ENCODE data around the gene LILRB1.

Gene LILRB1

GRCh38 chr19:54653181-54653809 is 23.0 kb downstream of the LILRB1 start:
- H3K27me3 ChIP-seq (ENCODE audit: insufficient read depth, low read length): no peaks in the 10 kb centered on the region
- H3K9me3 ChIP-seq (ENCODE audit: insufficient read depth, low read depth, low read length): peaks cover 28% of the 10 kb centered on the region
- H3K9ac ChIP-seq (ENCODE audit: low read length): no peak overlapping the region
- no peak overlapping the region for H3K4ac ChIP-seq (ENCODE audit: low read depth, low read length)
- H2AK5ac ChIP-seq (ENCODE audit: low read length): no peak overlapping the region
- no peak overlapping the region for H3K27ac ChIP-seq (ENCODE audit: low read depth, low read length)
- no CpG with 5 or more reads among the region's 6 CpGs for WGBS (ENCODE audit: extremely low coverage, insufficient coverage, insufficient read length)
- H3K79me1 ChIP-seq (ENCODE audit: low read length): no peaks in the 10 kb centered on the region
- H2BK5ac ChIP-seq (ENCODE audit: low read depth, low read length, poor library complexity): no peak overlapping the region
- H3K14ac ChIP-seq (ENCODE audit: low read length): no peak overlapping the region
- no peaks in the 10 kb centered on the region for H3K4me1 ChIP-seq (ENCODE audit: control insufficient read depth in 1 of 2, insufficient read depth in 2 of 2, low read length in 2 of 2)
- no peaks in the 10 kb centered on the region for H3K79me2 ChIP-seq (ENCODE audit: control insufficient read depth, insufficient read depth, low read length, poor library complexity)
- H3K4me3 ChIP-seq (ENCODE audit: low read depth, low read length): no peak overlapping the region
- no peak overlapping the region for H2BK12ac ChIP-seq (ENCODE audit: low read length)
- H4K12ac ChIP-seq (ENCODE audit: low read depth, low read length): no peak overlapping the region
- H4K8ac ChIP-seq (ENCODE audit: low read depth, low read length): no peak overlapping the region
- no peak overlapping the region for H4K91ac ChIP-seq (ENCODE audit: low read depth, low read length)
- no peak overlapping the region for H2AFZ ChIP-seq (ENCODE audit: insufficient read depth, low read length, poor library complexity)
- no peaks in the 10 kb centered on the region for H3K36me3 ChIP-seq (ENCODE audit: control insufficient read depth in 1 of 2, insufficient read depth in 2 of 2, low read length in 2 of 2)
- no peak overlapping the region for H2BK120ac ChIP-seq (ENCODE audit: insufficient read depth, low read length, poor library complexity)
- H3K23ac ChIP-seq (ENCODE audit: low read length): no peak overlapping the region
- H3K18ac ChIP-seq (ENCODE audit: low read length): no peak overlapping the region
- peak in 1 of 2 donors; percentile 63 for DNase-seq
- H3K4me2 ChIP-seq (ENCODE audit: low read length): no peak overlapping the region

- H3K18ac ChIP-seq (ENCODE audit: low read length): no peak overlapping the region
- H3K79me2 ChIP-seq (ENCODE audit: control insufficient read depth, insufficient read depth, low read length, poor library complexity): no peaks in the 10 kb centered on the region
- H4K8ac ChIP-seq (ENCODE audit: low read depth, low read length): no peak overlapping the region
- WGBS (ENCODE audit: extremely low coverage, insufficient coverage, insufficient read length): no CpG with 5 or more reads among the region's 14 CpGs
- H2BK120ac ChIP-seq (ENCODE audit: insufficient read depth, low read length, poor library complexity): no peak overlapping the region
- peak in 1 of 2 donors; percentile 42 for DNase-seq
- peaks cover 25% of the 10 kb centered on the region for H3K9me3 ChIP-seq (ENCODE audit: insufficient read depth, low read depth, low read length)
- no peaks in the 10 kb centered on the region for H3K36me3 ChIP-seq (ENCODE audit: control insufficient read depth in 1 of 2, insufficient read depth in 2 of 2, low read length in 2 of 2)
- no peaks in the 10 kb centered on the region for H3K4me1 ChIP-seq (ENCODE audit: control insufficient read depth in 1 of 2, insufficient read depth in 2 of 2, low read length in 2 of 2)
- H3K9ac ChIP-seq (ENCODE audit: low read length): no peak overlapping the region
- no peak overlapping the region for H4K12ac ChIP-seq (ENCODE audit: low read depth, low read length)
- no peak overlapping the region for H2AK5ac ChIP-seq (ENCODE audit: low read length)
- no peak overlapping the region for H3K4me3 ChIP-seq (ENCODE audit: low read depth, low read length)
- H2AFZ ChIP-seq (ENCODE audit: insufficient read depth, low read length, poor library complexity): no peak overlapping the region
- H2BK5ac ChIP-seq (ENCODE audit: low read depth, low read length, poor library complexity): no peak overlapping the region
- H3K4me2 ChIP-seq (ENCODE audit: low read length): no peak overlapping the region
- no peaks in the 10 kb centered on the region for H3K79me1 ChIP-seq (ENCODE audit: low read length)
- no peaks in the 10 kb centered on the region for H3K27me3 ChIP-seq (ENCODE audit: insufficient read depth, low read length)
- H4K91ac ChIP-seq (ENCODE audit: low read depth, low read length): no peak overlapping the region
- H3K27ac ChIP-seq (ENCODE audit: low read depth, low read length): no peak overlapping the region
- H3K14ac ChIP-seq (ENCODE audit: low read length): no peak overlapping the region
- no peak overlapping the region for H3K4ac ChIP-seq (ENCODE audit: low read depth, low read length)
- H3K23ac ChIP-seq (ENCODE audit: low read length): no peak overlapping the region
- H2BK12ac ChIP-seq (ENCODE audit: low read length): no peak overlapping the region
These were observed 24.4 kb downstream of the LILRB1 start for GRCh38 chr19:54654447-54655321.

DNA sequence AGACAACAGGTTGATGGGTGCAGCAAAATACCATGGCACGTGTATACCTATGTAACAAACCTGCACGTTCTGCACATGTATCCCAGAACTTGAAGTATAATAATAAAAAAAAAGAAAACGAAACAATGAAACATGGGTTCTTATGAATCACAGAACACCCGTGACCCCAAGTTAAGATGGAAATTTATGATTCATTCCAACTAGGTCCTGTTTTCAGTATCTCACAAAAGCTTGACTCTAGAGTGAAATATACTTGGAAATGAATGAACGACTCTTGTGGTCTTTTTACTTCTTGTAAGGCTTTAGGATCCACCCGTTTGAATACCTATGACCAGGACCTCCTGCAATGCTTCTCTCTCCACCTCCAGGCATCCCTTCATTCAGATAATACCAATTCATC is 29.0 kb downstream of the LILRB1 start:
- no peak overlapping the region for H3K4me2 ChIP-seq (ENCODE audit: low read length)
- no peak overlapping the region for H2BK12ac ChIP-seq (ENCODE audit: low read length)
- no peak overlapping the region for H3K4me3 ChIP-seq (ENCODE audit: low read depth, low read length)
- no CpG with 5 or more reads among the region's 6 CpGs for WGBS (ENCODE audit: extremely low coverage, insufficient coverage, insufficient read length)
- H4K12ac ChIP-seq (ENCODE audit: low read depth, low read length): no peak overlapping the region
- no peak overlapping the region for H2BK5ac ChIP-seq (ENCODE audit: low read depth, low read length, poor library complexity)
- H3K9ac ChIP-seq (ENCODE audit: low read length): no peak overlapping the region
- H3K36me3 ChIP-seq (ENCODE audit: control insufficient read depth in 1 of 2, insufficient read depth in 2 of 2, low read length in 2 of 2): no peaks in the 10 kb centered on the region
- no peak overlapping the region for H4K91ac ChIP-seq (ENCODE audit: low read depth, low read length)
- H3K4me1 ChIP-seq (ENCODE audit: control insufficient read depth in 1 of 2, insufficient read depth in 2 of 2, low read length in 2 of 2): no peaks in the 10 kb centered on the region
- no peak for DNase-seq
- H3K9me3 ChIP-seq (ENCODE audit: insufficient read depth, low read depth, low read length): peaks cover 35% of the 10 kb centered on the region
- H4K8ac ChIP-seq (ENCODE audit: low read depth, low read length): no peak overlapping the region
- H2AK5ac ChIP-seq (ENCODE audit: low read length): no peak overlapping the region
- no peaks in the 10 kb centered on the region for H3K79me1 ChIP-seq (ENCODE audit: low read length)
- H2BK120ac ChIP-seq (ENCODE audit: insufficient read depth, low read length, poor library complexity): no peak overlapping the region
- H3K27ac ChIP-seq (ENCODE audit: low read depth, low read length): no peak overlapping the region
- no peak overlapping the region for H3K23ac ChIP-seq (ENCODE audit: low read length)
- H2AFZ ChIP-seq (ENCODE audit: insufficient read depth, low read length, poor library complexity): no peak overlapping the region
- H3K79me2 ChIP-seq (ENCODE audit: control insufficient read depth, insufficient read depth, low read length, poor library complexity): no peaks in the 10 kb centered on the region
- H3K18ac ChIP-seq (ENCODE audit: low read length): no peak overlapping the region
- no peak overlapping the region for H3K14ac ChIP-seq (ENCODE audit: low read length)
- H3K27me3 ChIP-seq (ENCODE audit: insufficient read depth, low read length): no peaks in the 10 kb centered on the region
- H3K4ac ChIP-seq (ENCODE audit: low read depth, low read length): no peak overlapping the region

DNA sequence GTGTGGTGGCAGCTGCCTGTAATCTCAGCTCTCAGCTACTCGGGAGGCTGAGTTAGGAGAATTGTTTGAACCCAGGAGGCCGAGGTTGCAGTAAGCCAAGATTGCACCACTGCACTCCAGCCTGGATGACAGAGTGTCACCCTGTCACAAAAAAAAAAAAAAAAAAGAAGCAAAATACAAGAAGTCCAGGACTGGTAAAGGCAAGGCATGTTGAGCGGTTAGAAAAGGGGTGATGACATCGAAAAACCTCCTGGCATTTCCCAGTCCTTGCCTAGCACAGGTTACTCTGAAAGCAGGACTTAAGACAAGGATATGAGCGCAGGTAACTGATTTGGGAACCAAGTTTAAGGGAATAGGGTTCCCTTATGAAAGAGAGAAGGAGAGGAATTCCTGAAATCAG is 30.0 kb downstream of the LILRB1 start:
- H2AFZ ChIP-seq (ENCODE audit: insufficient read depth, low read length, poor library complexity): no peak overlapping the region
- no peak overlapping the region for H3K9ac ChIP-seq (ENCODE audit: low read length)
- WGBS (ENCODE audit: extremely low coverage, insufficient coverage, insufficient read length): no CpG with 5 or more reads among the region's 5 CpGs
- no peak overlapping the region for H2AK5ac ChIP-seq (ENCODE audit: low read length)
- no peak overlapping the region for H3K4me2 ChIP-seq (ENCODE audit: low read length)
- H3K27ac ChIP-seq (ENCODE audit: low read depth, low read length): no peak overlapping the region
- H3K18ac ChIP-seq (ENCODE audit: low read length): no peak overlapping the region
- no peaks in the 10 kb centered on the region for H3K4me1 ChIP-seq (ENCODE audit: control insufficient read depth in 1 of 2, insufficient read depth in 2 of 2, low read length in 2 of 2)
- H3K23ac ChIP-seq (ENCODE audit: low read length): no peak overlapping the region
- H3K4ac ChIP-seq (ENCODE audit: low read depth, low read length): no peak overlapping the region
- no peak overlapping the region for H4K12ac ChIP-seq (ENCODE audit: low read depth, low read length)
- no peak overlapping the region for H4K8ac ChIP-seq (ENCODE audit: low read depth, low read length)
- H3K14ac ChIP-seq (ENCODE audit: low read length): no peak overlapping the region
- no peaks in the 10 kb centered on the region for H3K79me2 ChIP-seq (ENCODE audit: control insufficient read depth, insufficient read depth, low read length, poor library complexity)
- H4K91ac ChIP-seq (ENCODE audit: low read depth, low read length): no peak overlapping the region
- H2BK5ac ChIP-seq (ENCODE audit: low read depth, low read length, poor library complexity): no peak overlapping the region
- H3K9me3 ChIP-seq (ENCODE audit: insufficient read depth, low read depth, low read length): peaks cover 42% of the 10 kb centered on the region
- no peak overlapping the region for H2BK120ac ChIP-seq (ENCODE audit: insufficient read depth, low read length, poor library complexity)
- H2BK12ac ChIP-seq (ENCODE audit: low read length): no peak overlapping the region
- no peak for DNase-seq
- H3K4me3 ChIP-seq (ENCODE audit: low read depth, low read length): no peak overlapping the region
- no peaks in the 10 kb centered on the region for H3K79me1 ChIP-seq (ENCODE audit: low read length)
- no peaks in the 10 kb centered on the region for H3K36me3 ChIP-seq (ENCODE audit: control insufficient read depth in 1 of 2, insufficient read depth in 2 of 2, low read length in 2 of 2)
- H3K27me3 ChIP-seq (ENCODE audit: insufficient read depth, low read length): no peaks in the 10 kb centered on the region

Measured in trophoblast cell (in vitro differentiated cells and primary cell).